GM20000 (cell line): ENCODE measurements around the gene CALN1.

ENCODE experiments used
- DNase-seq: peaks from one replicate; pipeline ENCODE4 v3.0.0; 2012; ENCODE audit warnings: low spot score
- TF ChIP-seq, protein P1 (sequence below): IDR thresholded peaks from 2 replicates; pipeline ENCODE4 v1.5.1; 2012; ENCODE audit warnings: mild to moderate bottlenecking, control low read depth; ENCODE audit errors: extremely low read depth, missing control alignments

Gene CALN1

DNA sequence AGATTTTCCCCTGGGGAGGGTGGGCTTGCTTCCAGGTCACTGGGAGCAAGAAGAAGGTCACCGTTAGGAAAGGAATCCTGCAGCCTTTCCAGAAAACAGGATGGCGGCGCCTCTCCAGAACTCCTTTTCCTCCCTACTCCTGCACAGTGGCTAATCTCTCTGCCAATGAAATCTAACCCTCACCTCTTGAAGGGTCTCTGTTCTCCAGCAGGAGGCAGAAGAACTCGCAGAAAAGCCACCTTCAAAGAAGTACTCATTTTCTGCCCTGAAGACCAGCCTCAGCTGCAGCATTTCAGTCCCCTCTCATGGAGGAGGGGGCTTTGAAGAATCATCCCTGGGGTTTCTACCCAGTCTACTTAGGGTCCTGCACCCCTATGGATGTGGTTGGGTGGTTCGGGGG is 626.9 kb downstream of the CALN1 start:
- TF ChIP-seq, protein P1, sequence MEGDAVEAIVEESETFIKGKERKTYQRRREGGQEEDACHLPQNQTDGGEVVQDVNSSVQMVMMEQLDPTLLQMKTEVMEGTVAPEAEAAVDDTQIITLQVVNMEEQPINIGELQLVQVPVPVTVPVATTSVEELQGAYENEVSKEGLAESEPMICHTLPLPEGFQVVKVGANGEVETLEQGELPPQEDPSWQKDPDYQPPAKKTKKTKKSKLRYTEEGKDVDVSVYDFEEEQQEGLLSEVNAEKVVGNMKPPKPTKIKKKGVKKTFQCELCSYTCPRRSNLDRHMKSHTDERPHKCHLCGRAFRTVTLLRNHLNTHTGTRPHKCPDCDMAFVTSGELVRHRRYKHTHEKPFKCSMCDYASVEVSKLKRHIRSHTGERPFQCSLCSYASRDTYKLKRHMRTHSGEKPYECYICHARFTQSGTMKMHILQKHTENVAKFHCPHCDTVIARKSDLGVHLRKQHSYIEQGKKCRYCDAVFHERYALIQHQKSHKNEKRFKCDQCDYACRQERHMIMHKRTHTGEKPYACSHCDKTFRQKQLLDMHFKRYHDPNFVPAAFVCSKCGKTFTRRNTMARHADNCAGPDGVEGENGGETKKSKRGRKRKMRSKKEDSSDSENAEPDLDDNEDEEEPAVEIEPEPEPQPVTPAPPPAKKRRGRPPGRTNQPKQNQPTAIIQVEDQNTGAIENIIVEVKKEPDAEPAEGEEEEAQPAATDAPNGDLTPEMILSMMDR: no peak
- DNase-seq: no peak

DNA sequence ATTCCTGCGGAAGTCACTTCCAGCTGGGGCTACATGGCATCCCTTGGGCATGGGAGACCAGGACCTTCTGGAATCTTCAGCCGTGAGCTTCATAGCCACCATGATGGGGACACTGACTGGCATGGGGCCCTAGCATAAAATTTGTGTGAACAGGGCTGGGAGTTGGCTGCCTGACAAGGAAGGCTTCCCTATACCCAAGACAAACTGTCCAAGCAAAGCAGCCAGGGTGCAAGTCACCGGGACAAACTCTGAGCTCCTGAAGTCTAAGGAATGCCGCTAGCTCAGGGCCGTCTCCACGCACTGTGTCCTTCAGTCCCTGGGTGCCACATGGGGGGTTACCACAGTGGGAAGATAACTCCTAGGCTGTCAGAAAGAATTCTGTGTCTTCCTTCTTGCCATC is 627.4 kb downstream of the CALN1 start:
- DNase-seq: no peak
- TF ChIP-seq, protein P1: no peak

DNA sequence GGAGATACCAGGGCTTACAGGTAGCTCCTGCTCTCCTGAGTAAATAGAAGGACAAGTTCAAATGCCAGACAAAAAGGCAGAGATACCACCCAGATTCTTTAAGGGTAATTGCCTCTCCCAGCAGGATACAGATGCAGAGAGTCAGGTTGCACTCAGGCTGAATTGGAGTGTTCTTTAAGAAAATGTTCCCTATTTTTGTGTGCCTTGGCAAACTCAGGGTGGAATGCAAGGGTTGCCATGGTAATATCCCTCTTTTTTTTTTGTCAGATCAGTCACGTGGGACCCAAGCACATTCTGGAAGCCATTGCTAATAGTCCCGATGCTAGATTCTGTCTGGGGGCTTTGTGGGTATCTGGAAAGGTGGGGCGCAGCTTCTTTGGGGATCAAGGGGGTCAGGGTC is 628.0 kb downstream of the CALN1 start:
- no peak for DNase-seq
- TF ChIP-seq, protein P1: no peak

DNA sequence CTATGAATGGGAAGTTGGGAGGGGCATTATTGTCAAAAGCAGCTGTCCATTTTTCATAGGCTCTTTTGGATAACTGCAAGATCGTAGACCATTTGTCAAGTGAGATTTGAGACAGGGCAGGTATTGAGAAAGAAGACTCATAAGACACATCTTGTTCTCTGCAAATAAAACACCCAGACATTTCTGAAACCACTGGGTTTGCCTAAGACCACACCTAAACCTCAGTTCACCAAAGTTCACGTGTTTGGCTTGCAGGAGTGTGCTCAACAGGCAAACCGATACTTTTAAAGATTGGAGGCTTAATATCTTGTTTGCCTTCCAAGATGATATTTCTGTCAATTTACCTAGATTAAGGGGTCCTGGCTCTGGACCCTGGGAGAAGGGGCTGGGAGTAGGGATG is 628.4 kb downstream of the CALN1 start:
- TF ChIP-seq, protein P1: no peak
- DNase-seq: no peak

DNA sequence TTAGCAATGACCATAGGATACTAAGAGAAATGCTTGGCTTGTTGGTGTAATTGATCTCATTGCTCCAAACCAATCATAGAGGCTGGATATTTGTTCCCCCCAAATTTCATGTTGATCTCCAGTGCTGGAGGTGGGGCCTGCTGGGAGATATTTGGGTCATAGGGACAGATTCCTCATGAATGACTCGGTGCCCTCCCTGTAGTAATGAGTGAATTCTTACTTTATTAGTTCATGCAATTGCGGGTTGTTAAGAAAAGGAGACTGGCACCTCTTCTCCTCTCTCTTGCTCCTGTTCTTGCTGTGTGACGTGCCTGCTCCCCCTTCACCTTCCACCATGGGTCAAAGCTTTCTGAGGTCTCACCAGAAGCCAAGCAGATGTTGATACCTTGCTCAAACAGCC is 630.1 kb downstream of the CALN1 start:
- no peak for DNase-seq
- TF ChIP-seq, protein P1: no peak

DNA sequence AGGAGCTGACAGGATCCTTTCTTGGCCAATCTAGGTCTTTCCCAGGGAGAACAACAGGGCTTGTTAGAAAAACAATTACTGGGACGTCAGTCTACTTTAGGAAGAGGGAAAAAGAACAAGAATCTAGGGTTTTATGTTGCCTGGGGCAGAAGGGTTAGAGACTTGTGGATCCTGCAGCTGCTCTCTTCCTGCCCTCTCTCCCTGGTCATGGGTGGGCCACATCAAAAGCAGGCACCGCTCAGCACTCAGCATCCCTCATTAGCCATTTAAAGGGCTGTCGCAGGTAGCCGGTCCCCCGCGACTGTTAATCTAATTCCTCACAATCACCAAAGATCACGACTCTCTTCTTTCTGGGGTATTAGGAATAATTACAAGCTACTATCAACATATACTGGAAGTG is 631.9 kb downstream of the CALN1 start:
- DNase-seq: no peak
- TF ChIP-seq, protein P1: no peak

DNA sequence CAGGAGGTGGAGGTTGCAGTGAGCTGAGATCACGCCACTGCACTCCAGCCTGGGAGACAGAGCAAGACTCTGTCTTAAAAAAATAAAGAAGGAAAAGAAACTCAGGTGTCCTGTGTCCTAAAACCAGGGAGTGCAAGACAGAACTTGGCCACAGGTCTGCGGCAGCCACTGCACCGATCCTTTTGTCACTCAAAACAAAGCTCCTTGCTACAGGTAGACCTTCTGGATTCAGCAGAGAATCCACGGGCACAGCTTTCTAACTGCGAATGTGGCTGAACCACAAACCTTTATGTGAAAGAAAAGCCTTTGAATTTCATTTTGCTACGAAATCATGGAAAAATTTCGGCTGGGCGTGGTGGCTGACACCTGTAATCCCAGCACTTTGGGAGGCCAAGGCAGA is 634.9 kb downstream of the CALN1 start:
- TF ChIP-seq, protein P1: no peak
- no peak for DNase-seq

DNA sequence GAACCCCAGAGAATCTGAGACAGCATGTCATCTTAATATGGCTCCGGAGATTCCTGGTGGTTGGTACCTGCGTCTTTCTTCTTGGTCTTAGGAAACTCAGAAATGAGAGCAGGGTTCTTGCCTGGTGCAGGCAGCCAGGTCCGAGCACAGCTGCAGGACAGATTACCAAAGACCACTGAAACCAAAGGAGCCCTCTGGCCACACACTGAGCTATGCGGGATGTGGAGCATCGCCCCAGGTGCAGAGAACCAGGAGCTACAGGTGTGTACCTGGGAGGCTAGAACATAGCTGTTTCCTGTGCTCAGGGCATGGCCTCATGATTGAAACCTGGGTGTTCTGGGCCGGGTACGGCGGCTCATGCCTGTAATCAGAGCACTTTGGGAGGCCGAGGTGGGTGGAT is 635.4 kb downstream of the CALN1 start:
- TF ChIP-seq, protein P1: no peak
- DNase-seq: no peak
